KMS-11 (cell line): ENCODE data around the gene FOLR1.

Experiments used
- H2AFZ ChIP-seq: fragments of 200-600 bp; sonication (generic); 2 replicates; pipeline ENCODE4 v1.6.1; 2016; ENCODE audit warnings: antibody characterized with exemption, mixed run types, low read depth
- H3K27ac ChIP-seq: fragments of 200-600 bp; sonication (generic); 2 replicates; pipeline ENCODE4 v1.6.1; 2016; ENCODE audit warnings: mild to moderate bottlenecking, mixed run types
- H3K27me3 ChIP-seq: fragments of 200-600 bp; sonication (generic); 2 replicates; pipeline ENCODE4 v1.6.1; 2017; ENCODE audit warnings: mild to moderate bottlenecking, low read depth, mixed run types, moderate library complexity; ENCODE audit not compliant: insufficient read depth
- H3K36me3 ChIP-seq: fragments of 200-600 bp; sonication (generic); 2 replicates; pipeline ENCODE4 v1.6.1; 2017; ENCODE audit warnings: mild to moderate bottlenecking, mixed run types; ENCODE audit not compliant: insufficient read depth
- H3K4me1 ChIP-seq: fragments of 200-600 bp; sonication (generic); 2 replicates; pipeline ENCODE4 v1.6.1; 2016; ENCODE audit warnings: mild to moderate bottlenecking, low read depth, mixed run types; ENCODE audit not compliant: poor library complexity, severe bottlenecking
- H3K4me2 ChIP-seq: fragments of 200-600 bp; sonication (generic); 2 replicates; pipeline ENCODE4 v1.7.0; 2016; ENCODE audit warnings: mild to moderate bottlenecking, mixed run types
- H3K4me3 ChIP-seq: fragments of 200-600 bp; sonication (generic); IDR thresholded peaks from 2 replicates; pipeline ENCODE4 v1.6.1; 2017; ENCODE audit warnings: low read depth, low read length, mixed read lengths; ENCODE audit not compliant: insufficient read depth
- H3K79me2 ChIP-seq: fragments of 200-600 bp; sonication (generic); 2 replicates; pipeline ENCODE4 v1.6.1; 2016; ENCODE audit warnings: low read depth, mixed run types; ENCODE audit not compliant: insufficient read depth
- H3K9ac ChIP-seq: fragments of 200-600 bp; sonication (generic); 2 replicates; pipeline ENCODE4 v1.6.1; 2016; ENCODE audit warnings: mild to moderate bottlenecking, mixed run types
- H4K20me1 ChIP-seq: fragments of 200-600 bp; sonication (generic); 2 replicates; pipeline ENCODE4 v1.6.1; 2016; ENCODE audit warnings: mild to moderate bottlenecking, mixed run types; ENCODE audit not compliant: insufficient read depth
- TF ChIP-seq, protein P1 (sequence below): fragments of 200-600 bp; sonication (generic); conservative IDR thresholded peaks from 2 replicates; pipeline ENCODE4 v1.6.1; 2017; ENCODE audit warnings: low read depth, mild to moderate bottlenecking, antibody characterized with exemption, low read length, moderate library complexity, mixed read lengths

Gene FOLR1

DNA sequence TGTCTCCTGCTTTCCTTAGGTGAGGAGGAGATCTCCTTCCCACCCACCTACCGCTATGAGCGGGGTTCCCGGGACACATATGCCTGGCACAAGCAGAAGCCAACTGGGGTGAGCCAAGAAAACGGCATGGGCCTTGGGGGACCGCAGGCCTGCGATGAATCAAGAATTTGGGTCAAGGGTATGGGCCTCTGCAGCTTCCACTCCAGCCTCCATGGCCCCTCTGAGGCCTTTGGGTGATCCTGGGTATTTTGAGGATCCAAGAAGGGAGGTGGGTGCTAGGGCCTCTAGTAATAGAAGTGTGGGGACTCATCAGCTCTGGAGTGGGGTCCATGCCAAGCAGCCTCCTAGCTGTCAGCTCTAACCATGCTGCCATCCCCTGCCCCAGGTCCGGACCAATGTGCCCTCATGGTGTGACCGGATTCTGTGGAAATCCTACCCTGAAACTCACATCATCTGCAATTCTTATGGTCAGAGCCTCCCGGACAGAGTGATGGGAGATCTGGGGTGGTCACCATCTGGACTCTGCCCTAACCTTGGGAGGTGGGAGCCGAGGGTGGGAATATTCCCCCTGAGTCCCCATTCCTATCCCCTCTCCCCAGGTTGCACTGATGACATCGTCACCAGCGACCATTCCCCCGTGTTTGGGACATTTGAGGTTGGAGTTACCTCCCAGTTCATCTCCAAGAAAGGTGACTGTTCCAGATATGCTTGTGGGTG lies 41.3 kb downstream of the FOLR1 start:
- Histone ChIP-seq H3K4me3 (no peak overlapping the region), H3K36me3 (no peaks in the 10 kb centered on the region), H3K4me1 (no peaks in the 10 kb centered on the region), H3K4me2 (no peak overlapping the region), H4K20me1 (no peaks in the 10 kb centered on the region), H3K9ac (no peak overlapping the region), H2AFZ (no peak overlapping the region), H3K27me3 (no peaks in the 10 kb centered on the region), H3K79me2 (no peaks in the 10 kb centered on the region), H3K27ac (no peak overlapping the region)
- TF ChIP-seq, protein P1, sequence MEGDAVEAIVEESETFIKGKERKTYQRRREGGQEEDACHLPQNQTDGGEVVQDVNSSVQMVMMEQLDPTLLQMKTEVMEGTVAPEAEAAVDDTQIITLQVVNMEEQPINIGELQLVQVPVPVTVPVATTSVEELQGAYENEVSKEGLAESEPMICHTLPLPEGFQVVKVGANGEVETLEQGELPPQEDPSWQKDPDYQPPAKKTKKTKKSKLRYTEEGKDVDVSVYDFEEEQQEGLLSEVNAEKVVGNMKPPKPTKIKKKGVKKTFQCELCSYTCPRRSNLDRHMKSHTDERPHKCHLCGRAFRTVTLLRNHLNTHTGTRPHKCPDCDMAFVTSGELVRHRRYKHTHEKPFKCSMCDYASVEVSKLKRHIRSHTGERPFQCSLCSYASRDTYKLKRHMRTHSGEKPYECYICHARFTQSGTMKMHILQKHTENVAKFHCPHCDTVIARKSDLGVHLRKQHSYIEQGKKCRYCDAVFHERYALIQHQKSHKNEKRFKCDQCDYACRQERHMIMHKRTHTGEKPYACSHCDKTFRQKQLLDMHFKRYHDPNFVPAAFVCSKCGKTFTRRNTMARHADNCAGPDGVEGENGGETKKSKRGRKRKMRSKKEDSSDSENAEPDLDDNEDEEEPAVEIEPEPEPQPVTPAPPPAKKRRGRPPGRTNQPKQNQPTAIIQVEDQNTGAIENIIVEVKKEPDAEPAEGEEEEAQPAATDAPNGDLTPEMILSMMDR: no peak

DNA sequence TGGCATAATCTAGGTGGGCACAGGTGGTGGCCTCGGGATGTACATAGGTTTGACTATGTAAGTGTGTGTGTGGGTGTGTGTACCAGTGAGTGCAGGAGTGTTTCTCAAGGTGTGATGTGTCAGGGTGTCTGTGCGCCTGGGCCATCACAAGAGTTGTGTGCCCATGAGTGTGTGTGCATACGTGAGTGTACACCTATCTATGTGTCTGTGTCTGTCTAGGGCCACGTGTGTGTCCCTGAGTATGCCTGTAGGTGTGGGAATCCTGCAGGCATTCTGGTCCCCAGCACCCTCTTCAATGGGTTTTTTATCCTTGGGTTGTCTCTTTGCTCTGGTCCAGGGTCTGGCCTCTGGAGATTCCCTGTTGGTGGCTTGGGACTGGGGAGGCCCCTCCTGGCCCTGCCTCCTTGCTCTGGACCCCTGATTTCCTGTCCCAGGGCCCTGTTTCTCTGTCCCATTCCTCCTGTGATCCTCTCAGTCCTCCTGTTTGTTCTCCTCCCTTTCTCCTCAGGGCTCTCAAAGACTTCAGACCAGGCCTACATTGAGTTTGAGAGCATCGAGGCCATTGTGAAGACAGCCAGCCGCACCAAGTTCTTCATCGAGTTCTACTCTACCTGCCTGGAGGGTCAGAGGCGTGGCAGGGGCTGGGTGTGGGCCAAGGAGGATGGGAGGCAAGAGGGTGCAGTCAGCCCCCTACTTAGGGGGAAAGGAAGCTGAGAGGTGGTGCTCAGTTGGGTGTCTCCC lies 42.0 kb downstream of the FOLR1 start:
- H3K4me1 ChIP-seq: no peaks in the 10 kb centered on the region
- no peak overlapping the region for H2AFZ ChIP-seq
- no peaks in the 10 kb centered on the region for H4K20me1 ChIP-seq
- no peaks in the 10 kb centered on the region for H3K36me3 ChIP-seq
- H3K4me3 ChIP-seq: no peak overlapping the region
- TF ChIP-seq, protein P1: no peak
- H3K27ac ChIP-seq: no peak overlapping the region
- H3K79me2 ChIP-seq: no peaks in the 10 kb centered on the region
- no peak overlapping the region for H3K9ac ChIP-seq
- no peak overlapping the region for H3K4me2 ChIP-seq
- no peaks in the 10 kb centered on the region for H3K27me3 ChIP-seq

DNA sequence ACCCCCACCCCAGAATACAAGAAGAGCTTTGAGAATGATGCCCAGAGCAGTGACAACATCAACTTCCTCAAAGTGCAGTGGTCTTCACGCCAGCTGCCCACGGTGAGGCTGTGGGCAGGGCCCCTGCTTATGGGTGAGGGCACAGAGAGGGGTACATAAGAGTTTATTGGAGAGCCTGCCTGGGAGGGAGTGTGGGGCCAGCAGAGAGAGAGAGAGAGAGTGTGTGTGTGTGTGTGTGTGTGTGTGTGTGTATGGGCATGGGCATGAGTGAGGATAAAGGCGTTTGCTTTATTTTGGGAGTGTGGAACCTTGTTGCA lies 42.5 kb downstream of the FOLR1 start:
- Histone ChIP-seq H2AFZ (no peak overlapping the region), H3K4me2 (no peak overlapping the region), H3K4me3 (no peak overlapping the region), H3K79me2 (no peaks in the 10 kb centered on the region), H4K20me1 (no peaks in the 10 kb centered on the region), H3K9ac (no peak overlapping the region), H3K36me3 (no peaks in the 10 kb centered on the region), H3K27ac (no peak overlapping the region), H3K4me1 (no peaks in the 10 kb centered on the region), H3K27me3 (no peaks in the 10 kb centered on the region)
- TF ChIP-seq, protein P1: no peak

DNA sequence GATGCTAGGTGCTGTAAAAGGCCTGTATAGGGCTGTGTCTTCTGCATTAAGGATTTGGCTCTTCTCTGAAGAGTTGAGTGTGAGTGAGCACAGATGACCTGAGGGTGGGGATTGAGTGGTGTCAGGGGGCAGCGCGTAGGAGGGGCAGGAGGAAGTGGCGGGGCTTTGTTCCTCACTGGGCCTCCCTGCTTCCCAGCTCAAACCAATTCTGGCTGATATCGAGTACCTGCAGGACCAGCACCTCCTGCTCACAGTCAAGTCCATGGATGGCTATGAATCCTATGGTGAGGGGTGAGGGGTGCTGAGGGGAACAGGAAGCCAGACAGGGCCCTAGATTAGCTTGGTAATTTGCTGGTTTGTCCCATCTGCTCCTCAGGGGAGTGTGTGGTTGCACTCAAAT lies 43.0 kb downstream of the FOLR1 start:
- Histone ChIP-seq H4K20me1 (no peaks in the 10 kb centered on the region), H3K79me2 (no peaks in the 10 kb centered on the region), H2AFZ (no peak overlapping the region), H3K4me2 (no peak overlapping the region), H3K36me3 (no peaks in the 10 kb centered on the region), H3K9ac (no peak overlapping the region), H3K27me3 (no peaks in the 10 kb centered on the region), H3K27ac (no peak overlapping the region), H3K4me1 (no peaks in the 10 kb centered on the region), H3K4me3 (no peak overlapping the region)
- TF ChIP-seq, protein P1: no peak
